ENCODE measurements around the gene THSD4.
"Not testable (repeated sequence)": the region's sequence is repeated elsewhere in the genome, so short reads cannot be mapped to it uniquely, and the experiment has no call there.

The THSD4 gene

DNA sequence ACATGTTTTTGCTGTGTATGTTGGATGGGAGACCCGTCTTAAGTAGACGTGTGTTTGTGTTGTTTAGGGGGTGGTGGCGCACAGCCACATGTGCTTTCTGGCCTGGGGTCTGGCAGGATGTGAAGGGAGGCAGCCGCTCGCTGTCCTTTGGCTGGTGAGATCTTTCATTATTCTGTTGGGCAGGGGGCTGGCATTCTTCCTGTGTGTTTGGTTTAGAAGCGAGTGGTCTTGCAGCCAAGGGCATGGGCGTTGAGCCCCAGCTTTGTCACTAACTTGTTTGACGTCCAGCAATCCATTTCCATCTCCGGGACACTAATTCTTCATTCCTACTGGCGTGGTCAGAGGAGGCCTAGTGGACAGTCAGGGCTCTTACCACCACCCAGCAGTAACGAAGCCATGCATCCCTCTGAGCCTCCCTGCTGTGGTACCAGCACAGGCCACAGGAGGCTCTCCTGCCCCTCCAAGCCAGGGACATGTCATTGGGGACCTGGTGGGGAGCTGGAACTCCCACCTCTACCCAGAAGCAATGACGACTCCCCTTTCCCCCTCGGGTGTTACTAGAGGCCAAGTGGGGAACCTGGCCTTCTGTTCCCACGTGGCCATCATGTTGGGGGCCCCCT is 10.7 kb downstream of the THSD4 start:
- DNase-seq, result no peak

DNA sequence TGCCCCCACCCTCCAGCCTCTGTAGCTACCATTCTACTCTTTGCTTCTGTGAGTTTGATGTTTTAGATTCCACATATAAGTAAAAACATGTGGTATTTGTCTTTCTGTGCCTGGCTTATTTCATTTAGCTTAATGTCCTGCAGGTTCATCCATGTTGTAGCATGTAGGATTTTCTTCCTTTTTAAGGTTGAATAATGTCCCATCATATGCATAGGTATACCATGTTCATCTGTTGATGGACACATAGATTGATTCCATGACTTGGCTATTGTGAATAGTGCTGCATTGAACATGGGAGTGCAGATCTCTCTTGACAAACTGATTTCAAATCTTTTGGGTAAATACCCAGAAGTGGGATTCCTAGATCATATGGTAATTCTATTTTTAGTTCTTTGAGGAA is 11.8 kb downstream of the THSD4 start:
- DNase-seq, result no peak

GRCh38 chr15:71128159-71128558 is 12.9 kb downstream of the THSD4 start:
- DNase-seq, result not testable (repeated sequence)

DNA sequence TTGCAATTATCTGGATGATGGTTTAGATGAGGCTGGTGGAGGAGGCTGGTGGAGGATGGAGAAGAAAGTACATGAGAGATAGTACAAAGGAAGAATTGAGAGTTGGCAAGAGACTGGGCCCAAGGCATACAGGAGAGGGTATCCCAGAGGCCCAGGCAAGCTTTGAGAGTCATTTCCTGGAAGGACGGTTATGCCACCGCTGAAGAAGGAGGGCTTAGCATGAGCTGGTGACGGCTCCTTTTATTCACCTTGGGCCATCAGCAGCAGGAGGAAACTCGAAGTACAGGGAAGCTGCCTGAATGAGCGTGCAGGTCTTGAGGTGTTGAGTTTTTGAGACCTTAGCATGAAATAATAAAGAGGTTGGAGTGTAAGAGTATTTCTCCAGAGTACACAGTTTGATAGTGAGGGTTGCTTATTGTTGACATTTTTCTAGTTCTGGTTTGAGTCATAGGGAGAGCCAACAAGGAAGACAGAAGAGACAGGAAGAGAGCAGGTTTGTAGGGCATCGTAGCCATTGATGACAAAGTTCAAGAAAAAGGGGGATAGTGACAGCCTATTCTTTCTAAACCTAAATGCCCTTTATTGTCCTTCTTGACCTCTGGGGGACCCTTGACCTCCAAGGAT is 13.8 kb downstream of the THSD4 start:
- no peak for DNase-seq

DNA sequence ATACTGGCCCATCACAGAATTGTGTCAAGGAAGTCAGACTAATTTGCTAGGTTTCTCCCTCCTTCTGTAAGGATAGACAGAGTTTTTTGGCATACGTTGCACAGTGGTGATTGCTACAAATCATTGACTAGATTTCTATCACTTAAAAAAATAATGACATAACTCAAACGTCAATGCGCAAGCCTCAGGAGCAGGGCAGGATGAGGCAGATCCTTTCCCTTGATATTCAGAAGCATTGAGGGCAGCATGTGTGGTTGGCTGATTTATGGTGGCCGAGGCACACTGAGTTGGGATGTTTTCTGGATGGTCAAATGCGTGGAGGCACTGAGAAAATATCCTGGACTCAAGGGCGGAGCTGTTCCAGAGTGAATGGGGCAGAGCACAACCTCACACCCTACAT is 14.4 kb downstream of the THSD4 start:
- no peak for DNase-seq

GRCh38 chr15:71131601-71132362 is 16.5 kb downstream of the THSD4 start:
- no peak for DNase-seq

DNA sequence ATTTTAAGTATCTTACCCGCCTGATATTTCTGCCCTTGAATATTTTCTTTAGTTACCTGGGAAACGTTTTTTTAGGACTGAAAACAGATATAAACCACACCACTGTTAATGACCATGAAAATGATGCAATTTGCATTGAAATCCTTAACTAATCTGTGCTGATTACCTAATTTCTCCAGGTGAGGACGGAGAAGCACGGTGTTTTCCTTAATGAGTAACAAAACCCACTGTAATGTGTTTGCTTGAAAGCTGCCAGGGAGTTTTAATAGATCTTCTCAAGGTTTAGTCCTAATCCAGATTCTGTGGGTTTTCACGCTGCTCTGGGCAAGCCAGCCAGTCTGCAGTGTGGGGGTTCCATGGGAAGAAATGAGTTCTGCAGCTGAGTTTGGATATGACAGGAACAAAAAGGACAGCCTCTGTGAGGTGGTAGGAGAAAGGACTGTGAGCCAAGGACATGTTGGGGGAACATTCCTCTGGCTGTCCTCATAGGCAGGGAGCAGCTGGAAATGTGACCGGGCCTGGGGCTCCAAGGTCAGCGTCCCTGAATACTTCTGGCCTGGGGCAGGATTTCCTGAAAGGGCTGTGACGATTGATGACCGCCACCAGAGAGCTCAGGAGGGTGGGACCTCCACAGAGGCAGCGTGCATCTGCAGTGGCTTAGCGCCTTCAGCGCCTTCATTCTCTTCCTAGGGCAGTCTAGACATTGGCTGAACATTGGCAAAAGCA is 18.6 kb downstream of the THSD4 start:
- no peak for DNase-seq

DNA sequence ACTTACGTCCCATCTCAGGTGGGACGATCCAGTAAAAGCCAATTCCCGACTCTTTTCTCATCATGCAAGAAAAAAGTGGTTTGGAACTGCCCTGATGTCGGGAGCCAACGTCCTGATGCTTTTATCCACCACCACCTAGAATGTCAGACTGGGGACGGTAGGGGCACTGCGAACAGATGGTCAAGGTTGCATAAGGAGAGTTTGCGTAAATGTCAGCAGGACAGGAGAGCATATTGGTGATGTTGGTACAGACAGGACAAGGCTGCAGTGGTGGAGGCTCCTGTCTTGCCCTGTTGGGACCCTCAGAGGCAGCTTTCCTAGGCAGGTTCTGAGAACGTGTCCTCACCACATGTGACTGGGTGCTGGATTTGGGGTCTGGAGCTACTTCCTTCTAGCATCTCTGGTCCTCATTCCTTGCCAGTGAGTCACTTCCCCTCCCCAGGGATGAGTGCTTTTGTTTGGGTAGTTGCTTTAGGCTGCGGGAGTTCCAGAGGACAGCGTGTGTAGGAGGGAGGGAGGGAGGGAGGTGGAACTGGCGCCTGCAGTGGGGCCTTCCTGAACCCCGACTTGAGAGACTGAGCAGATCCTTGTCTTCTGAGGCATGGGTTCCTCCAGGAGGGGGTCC is 21.0 kb downstream of the THSD4 start:
- no peak for DNase-seq

- DNase-seq, result no peak
Observed at GRCh38 chr15:71136793-71137518, 21.7 kb downstream of the THSD4 start.

DNA sequence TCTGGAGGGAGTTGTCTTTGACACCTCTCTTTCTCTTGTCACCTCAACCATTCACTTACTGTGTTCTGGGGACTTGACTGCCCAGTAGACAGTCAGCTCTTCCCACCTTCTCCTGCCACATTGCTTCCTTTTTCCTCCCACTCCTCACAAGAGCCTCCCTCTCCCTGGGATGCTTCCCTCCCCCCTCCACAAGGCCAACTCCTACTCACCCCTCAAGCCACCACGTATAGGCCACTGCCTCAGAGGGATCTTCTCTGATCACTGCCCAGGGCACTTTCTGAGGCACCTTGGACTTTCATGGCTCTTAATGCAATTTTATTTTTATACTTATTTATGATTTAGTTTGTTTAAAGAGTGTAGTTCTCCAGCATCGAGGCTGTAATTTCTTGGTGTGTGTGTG is 23.2 kb downstream of the THSD4 start:
- DNase-seq, result no peak

DNA sequence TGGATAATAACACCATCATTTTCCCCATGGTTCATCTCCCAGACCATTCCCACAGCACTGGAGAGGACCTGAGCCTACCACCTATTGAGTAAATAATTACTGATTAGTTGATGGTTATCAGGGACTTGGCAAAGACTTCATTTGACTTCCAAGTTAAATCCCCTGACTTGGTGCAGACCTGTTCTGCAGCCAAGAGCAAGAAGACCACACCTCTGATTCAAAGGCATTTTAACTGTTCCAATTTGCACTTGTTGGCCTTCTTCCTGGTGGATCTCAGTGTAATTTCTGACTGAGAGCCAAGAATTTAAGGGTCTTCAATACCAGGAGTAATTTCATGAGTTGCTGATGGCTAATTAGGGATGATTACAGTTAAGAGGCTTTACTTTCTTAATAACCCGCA is 24.0 kb downstream of the THSD4 start:
- DNase-seq, result no peak

- no peak for DNase-seq
Observed at GRCh38 chr15:71141572-71141971, 26.3 kb downstream of the THSD4 start.

GRCh38 chr15:71142780-71143179 is 27.5 kb downstream of the THSD4 start:
- no peak for DNase-seq

- DNase-seq, result no peak
Observed at GRCh38 chr15:71143373-71144310, 28.4 kb downstream of the THSD4 start.

DNA sequence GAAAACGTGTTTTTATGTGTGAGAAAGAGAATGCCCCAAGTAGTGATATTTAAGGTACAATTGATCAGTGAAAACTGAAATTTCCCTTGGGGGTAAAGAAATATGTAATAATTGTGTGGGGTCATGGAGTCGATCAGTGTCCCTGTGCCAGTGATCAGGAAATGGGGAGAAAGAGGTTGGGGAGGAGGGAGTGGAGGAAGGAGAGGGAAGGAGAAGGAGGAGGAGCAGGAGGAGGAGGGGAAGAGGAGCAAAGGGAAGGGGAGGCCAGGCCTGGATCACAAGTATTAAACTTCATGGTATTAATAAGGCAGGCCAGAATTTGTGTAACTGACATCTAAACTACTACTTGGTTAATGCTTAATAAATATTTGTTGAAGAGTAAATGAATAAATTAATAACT is 30.4 kb downstream of the THSD4 start:
- no peak for DNase-seq

DNA sequence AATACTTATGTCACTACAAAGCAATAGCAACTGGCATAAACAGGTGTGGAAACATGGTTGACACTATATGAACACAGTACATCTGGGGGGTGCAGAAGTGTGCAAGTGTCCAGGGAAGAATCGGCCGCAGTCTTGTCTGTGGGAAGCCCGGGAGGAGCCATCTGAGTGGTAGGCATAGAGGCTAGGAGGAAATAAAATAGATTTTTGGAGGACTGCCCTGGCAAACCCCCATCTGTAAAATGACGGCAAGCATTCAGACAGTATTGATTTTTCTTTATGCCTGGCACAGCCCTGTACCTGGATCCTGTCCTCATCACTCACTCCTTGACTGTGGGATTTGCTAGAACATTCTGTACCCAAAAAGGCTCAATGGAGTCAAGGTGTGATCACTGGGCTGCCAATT is 31.3 kb downstream of the THSD4 start:
- no peak for DNase-seq

DNA sequence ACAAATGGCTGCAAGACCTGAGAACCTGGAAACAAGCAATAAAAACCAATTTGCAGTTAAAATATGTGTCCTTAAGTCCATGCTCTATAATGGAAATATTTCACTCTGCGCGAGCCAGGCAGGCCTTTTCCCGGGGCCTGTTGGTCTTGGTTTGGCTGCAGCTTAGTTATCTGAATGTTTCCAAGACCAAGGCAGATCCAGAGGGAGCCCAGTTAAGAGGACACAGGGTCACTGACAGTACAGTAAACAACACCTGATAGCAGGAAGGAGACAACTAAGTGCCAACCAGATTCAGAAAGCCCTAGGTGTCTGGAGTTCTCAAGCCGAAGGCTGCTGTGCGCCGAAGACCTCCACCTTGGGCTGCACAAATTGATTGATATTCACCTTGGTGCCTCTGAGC is 32.8 kb downstream of the THSD4 start:
- DNase-seq, result no peak

DNA sequence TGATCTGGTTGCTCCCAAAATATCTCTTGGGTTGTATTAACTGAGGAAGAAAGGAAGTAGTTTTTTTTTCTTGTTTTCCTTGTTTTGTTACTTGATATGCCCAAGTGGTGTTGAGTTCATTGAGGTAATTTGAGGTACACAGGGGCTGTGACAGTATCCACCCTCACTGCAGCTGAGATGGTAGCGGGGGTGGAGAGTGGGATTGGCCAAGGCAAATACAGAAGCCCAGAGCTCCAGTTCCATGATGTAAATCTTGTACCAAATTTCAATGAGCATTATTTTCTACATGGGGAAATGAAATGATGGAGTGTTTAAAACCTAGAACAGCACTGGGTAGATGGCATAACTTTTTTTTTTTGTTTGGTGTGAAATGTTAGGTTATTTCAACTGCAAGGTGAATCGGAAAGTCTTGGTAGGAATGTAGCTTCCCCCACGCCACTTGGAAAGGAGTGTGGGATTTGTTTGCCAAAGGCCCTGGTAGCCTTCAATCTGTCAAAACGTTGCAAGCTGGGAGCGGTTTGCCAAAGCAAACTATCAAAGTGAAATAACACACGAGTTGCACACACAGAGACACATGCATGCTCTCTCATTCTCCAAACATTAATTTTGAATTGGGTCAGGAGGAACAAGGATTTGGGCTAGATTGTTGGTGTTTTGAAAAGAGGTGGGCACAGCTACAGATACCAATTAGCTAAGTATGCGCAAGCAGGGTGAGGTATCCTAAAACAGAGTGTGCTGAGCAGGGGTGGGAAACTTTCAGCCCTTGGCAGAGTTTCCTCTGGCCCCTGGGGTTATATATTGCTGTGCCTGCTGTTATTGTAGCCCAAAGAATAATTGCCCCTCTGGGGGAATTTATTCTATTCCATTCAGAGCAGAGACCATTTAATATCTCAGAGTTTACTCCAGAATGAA is 34.6 kb downstream of the THSD4 start:
- DNase-seq, result no peak

- DNase-seq, result no peak
Observed at GRCh38 chr15:71151081-71151480, 35.8 kb downstream of the THSD4 start.

DNA sequence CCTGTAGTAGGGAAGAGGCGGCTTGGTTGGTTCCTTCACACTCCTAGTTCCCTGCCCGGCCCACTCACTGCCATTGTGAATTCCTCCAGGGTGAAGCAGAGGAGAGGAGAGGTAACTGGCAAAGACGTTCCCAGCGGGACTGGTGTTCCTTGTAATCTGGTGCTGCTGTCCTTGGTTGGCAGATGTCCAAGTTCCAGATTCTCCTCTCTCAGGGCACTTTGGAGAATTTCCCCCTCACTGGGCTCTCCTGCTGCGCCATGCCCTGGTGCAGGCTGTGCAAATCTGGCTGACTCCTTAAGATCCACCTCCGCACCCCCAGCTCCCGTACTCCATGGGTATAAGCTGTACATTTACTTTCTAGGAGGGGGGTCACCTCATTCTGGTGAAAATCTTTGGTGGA is 37.3 kb downstream of the THSD4 start:
- DNase-seq, result no peak
